H9 (cell line): Measurements from ENCODE around the gene KRTAP10-5. TPM values are rescaled to one million over a fixed set of nuclear protein-coding genes. Genes with fewer than 3 reads are reported as not detected.
A peak's percentile ranks its signal among the peaks of the same experiment; 100 is the strongest.

Experiments used
- DNase-seq: peaks from one replicate; pipeline ENCODE4 v3.0.0-alpha.2; 2017
- H2AFZ ChIP-seq: one replicate; pipeline ENCODE4 v1.6.1; 2013; ENCODE audit warnings: mild to moderate bottlenecking, low read length, control low read depth, moderate library complexity
- H2AK5ac ChIP-seq: 2 replicates; pipeline ENCODE4 v1.6.1; 2013; ENCODE audit warnings: low read length, control low read depth, mixed read lengths; ENCODE audit not compliant: insufficient read length
- H2BK120ac ChIP-seq: one replicate; pipeline ENCODE4 v1.6.1; 2013; ENCODE audit warnings: low read depth, mild to moderate bottlenecking, low read length, control low read depth, inconsistent platforms; ENCODE audit not compliant: poor library complexity, severe bottlenecking
- H2BK12ac ChIP-seq: 2 replicates; pipeline ENCODE4 v1.6.1; 2013; ENCODE audit warnings: low read length, control low read depth, mixed read lengths, low read depth; ENCODE audit not compliant: insufficient read length
- H2BK15ac ChIP-seq: 2 replicates; pipeline ENCODE4 v1.6.1; 2013; ENCODE audit warnings: low read depth, low read length, control low read depth
- H2BK20ac ChIP-seq: one replicate; pipeline ENCODE4 v1.6.1; 2013; ENCODE audit warnings: low read depth, mild to moderate bottlenecking, low read length, control low read depth, inconsistent platforms; ENCODE audit not compliant: poor library complexity, severe bottlenecking
- H2BK5ac ChIP-seq: 2 replicates; pipeline ENCODE4 v1.6.1; 2013; ENCODE audit warnings: low read length, control low read depth, mixed read lengths; ENCODE audit not compliant: insufficient read length
- H3K14ac ChIP-seq: 2 replicates; pipeline ENCODE4 v1.6.1; 2013; ENCODE audit warnings: low read length, control low read depth; ENCODE audit not compliant: insufficient read depth
- H3K18ac ChIP-seq: 2 replicates; pipeline ENCODE4 v1.6.1; 2013; ENCODE audit warnings: low read depth, mild to moderate bottlenecking, mixed read lengths, low read length, control low read depth; ENCODE audit not compliant: insufficient read length
- H3K23ac ChIP-seq: 2 replicates; pipeline ENCODE4 v1.6.1; 2013; ENCODE audit warnings: low read length, control low read depth, mixed read lengths, low read depth; ENCODE audit not compliant: insufficient read length
- H3K23me2 ChIP-seq: 2 replicates; pipeline ENCODE4 v1.6.1; 2013; ENCODE audit warnings: low read depth, mild to moderate bottlenecking, mixed read lengths, low read length, control low read depth; ENCODE audit not compliant: insufficient read length, poor library complexity, severe bottlenecking
- H3K27ac ChIP-seq: 2 replicates; pipeline ENCODE4 v1.5.1; 2013; ENCODE audit warnings: low read length, control low read depth, mixed read lengths, low read depth; ENCODE audit not compliant: insufficient read length
- H3K27me3 ChIP-seq: 2 replicates; pipeline ENCODE4 v1.6.1; 2013; ENCODE audit warnings: low read length, control low read depth, inconsistent platforms; ENCODE audit not compliant: insufficient read depth
- H3K4ac ChIP-seq: 2 replicates; pipeline ENCODE4 v1.6.1; 2013; ENCODE audit warnings: low read depth, mild to moderate bottlenecking, control low read depth, inconsistent platforms, low read length, moderate library complexity
- H3K4me1 ChIP-seq: 2 replicates; pipeline ENCODE4 v1.6.1; 2013; ENCODE audit warnings: low read length, control low read depth, inconsistent platforms; ENCODE audit not compliant: insufficient read depth
- H3K4me2 ChIP-seq: 2 replicates; pipeline ENCODE4 v1.6.1; 2013; ENCODE audit warnings: low read length, control low read depth, mixed read lengths; ENCODE audit not compliant: insufficient read length, insufficient read depth
- H3K56ac ChIP-seq: 2 replicates; pipeline ENCODE4 v1.6.1; 2013; ENCODE audit warnings: low read depth, mild to moderate bottlenecking, mixed read lengths, low read length, control low read depth; ENCODE audit not compliant: insufficient read length
- H3K79me1 ChIP-seq: 2 replicates; pipeline ENCODE4 v1.6.1; 2013; ENCODE audit warnings: low read depth, mild to moderate bottlenecking, moderate library complexity, low read length, control low read depth, inconsistent platforms; ENCODE audit not compliant: insufficient read depth, poor library complexity, severe bottlenecking
- H3K79me2 ChIP-seq: 2 replicates; pipeline ENCODE4 v1.6.1; 2013; ENCODE audit warnings: low read length, control low read depth, inconsistent platforms; ENCODE audit not compliant: insufficient read depth
- H3K9ac ChIP-seq: 2 replicates; pipeline ENCODE4 v1.6.1; 2013; ENCODE audit warnings: low read length, control low read depth, mixed read lengths; ENCODE audit not compliant: insufficient read length; ENCODE audit errors: extremely low read depth
- H3K9me3 ChIP-seq: one replicate; pipeline ENCODE4 v1.6.1; 2013; ENCODE audit warnings: low read depth, low read length, inconsistent platforms; ENCODE audit not compliant: control insufficient read depth
- H3T11ph ChIP-seq: one replicate; pipeline ENCODE4 v1.6.1; 2013; ENCODE audit warnings: mild to moderate bottlenecking, low read length, control low read depth, inconsistent platforms
- H4K20me1 ChIP-seq: one replicate; pipeline ENCODE4 v1.6.1; 2013; ENCODE audit not compliant: control insufficient read depth, insufficient read length, insufficient read depth
- H4K5ac ChIP-seq: 2 replicates; pipeline ENCODE4 v1.6.1; 2013; ENCODE audit warnings: low read depth, mild to moderate bottlenecking, mixed read lengths, low read length, control low read depth; ENCODE audit not compliant: insufficient read length
- H4K8ac ChIP-seq: replicated peaks from 2 replicates; pipeline ENCODE4 v1.6.1; 2013; ENCODE audit warnings: low read length, control low read depth, mixed read lengths, low read depth; ENCODE audit not compliant: insufficient read length
- H4K91ac ChIP-seq: 2 replicates; pipeline ENCODE4 v1.6.1; 2013; ENCODE audit warnings: low read depth, mild to moderate bottlenecking, moderate library complexity, mixed read lengths, low read length, control low read depth; ENCODE audit not compliant: insufficient read length
- H3K27ac Mint-ChIP-seq, 3 experiments: 2 replicates in 2 of 3; 3 replicates in 1 of 3; pipeline ENCODE4 v1.8.0; 2020 to 2021; ENCODE audit warnings: mixed read lengths in 3 of 3, mild to moderate bottlenecking in 1 of 3, moderate library complexity in 1 of 3
- H3K27me3 Mint-ChIP-seq: 2 replicates; pipeline ENCODE4 v1.8.0; 2021; ENCODE audit warnings: low read depth, mild to moderate bottlenecking, moderate library complexity, mixed read lengths
- H3K36me3 Mint-ChIP-seq, 3 experiments: 2 replicates in 2 of 3; 3 replicates in 1 of 3; pipeline ENCODE4 v1.8.0; 2020 to 2021; ENCODE audit warnings: low read depth in 3 of 3, mixed read lengths in 3 of 3; ENCODE audit not compliant: insufficient read depth in 1 of 3
- H3K4me1 Mint-ChIP-seq, 2 experiments: 2 replicates each; pipeline ENCODE4 v1.8.0; 2020; ENCODE audit warnings: mixed read lengths in 2 of 2
- H3K4me3 Mint-ChIP-seq, 2 experiments: 2 replicates in 1 of 2; 3 replicates in 1 of 2; pipeline ENCODE4 v1.8.0; 2020 to 2021; ENCODE audit warnings: mild to moderate bottlenecking in 2 of 2, mixed read lengths in 2 of 2, moderate library complexity in 1 of 2
- H3K9me3 Mint-ChIP-seq, 2 experiments: 2 replicates in 1 of 2; 3 replicates in 1 of 2; pipeline ENCODE4 v1.8.0; 2020; ENCODE audit warnings: mild to moderate bottlenecking in 2 of 2, mixed read lengths in 2 of 2, moderate library complexity in 1 of 2
- CTCF ChIP-seq: fragments of 200-600 bp; sonication (generic); conservative IDR thresholded peaks from 3 replicates; pipeline ENCODE4 v1.8.0; 2021; ENCODE audit warnings: antibody characterized with exemption, mild to moderate bottlenecking
- WGBS: extraction: QIAGEN DNeasy Blood & Tissue Kit; methylation state at CpG from one replicate; pipeline ENCODE4 v1.1.7; 2013; ENCODE audit warnings: missing lambda C conversion rate, low lambda C conversion rate, mixed read lengths; ENCODE audit not compliant: insufficient read length; ENCODE audit errors: extremely low coverage; 5-methylcytosine and 5-hydroxymethylcytosine counted together
- total RNA-seq: library from RNA; stranded (reverse); gene quantifications from 2 replicates; pipeline ENCODE4 v1.2.1, GENCODE V29; 2021

KRTAP10-5 gene
- total RNA-seq, 1 experiment from 2014 or later: not detected

DNA sequence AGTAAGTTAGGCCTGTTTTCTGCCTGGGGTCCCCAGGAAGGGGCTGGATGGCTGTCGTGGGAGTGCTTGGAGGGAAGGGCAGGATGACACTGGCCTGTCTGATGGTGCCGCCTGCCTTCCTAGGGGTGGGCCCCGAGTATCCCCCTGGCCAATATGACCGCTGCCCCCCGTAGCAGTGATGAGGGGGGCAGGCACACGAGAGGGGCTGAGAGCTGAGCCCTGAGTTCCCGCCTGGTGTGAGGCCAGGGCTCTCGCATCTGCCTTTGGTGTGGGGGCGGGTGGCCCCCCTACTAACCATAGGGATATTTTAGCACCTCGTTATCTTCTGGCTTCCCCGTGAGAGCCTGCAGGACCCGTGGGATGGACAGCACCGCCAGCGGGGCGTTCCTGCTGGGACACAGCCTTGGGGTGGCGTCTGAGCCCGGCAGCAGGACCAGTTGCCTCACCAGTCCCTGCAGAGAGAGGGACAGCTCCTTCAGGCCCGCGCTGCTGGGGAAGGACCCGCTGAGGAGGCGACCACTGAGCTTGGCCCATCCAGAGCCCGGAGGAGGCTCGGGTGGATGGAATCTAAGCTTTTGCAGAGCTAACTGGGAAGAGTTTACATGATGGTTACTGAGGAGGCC lies 50.8 kb downstream of the KRTAP10-5 start:
- no peak overlapping the region for H3K4me3 Mint-ChIP-seq
- DNase-seq: peak; percentile 26
- H2BK5ac ChIP-seq: no peak overlapping the region

More for the DNA sequence above, 50.8 kb downstream of the KRTAP10-5 start:
- Mint-ChIP-seq H3K36me3 (peaks cover 0 to 1% (median 0%) of the 10 kb centered on the region in 3 experiments; a peak in 1 of 7 replicates), H3K4me1 (peaks cover 2 to 8% of the 10 kb centered on the region in 2 experiments; a peak in 3 of 4 replicates), H3K27ac (no peak overlapping the region), H3K9me3 (peaks cover 0 to 1% of the 10 kb centered on the region in 2 experiments; a peak in 1 of 5 replicates), H3K27me3 (peaks cover 7% of the 10 kb centered on the region)
- no peaks in the 10 kb centered on the region for H3K23me2 ChIP-seq
- no peak overlapping the region for H4K91ac ChIP-seq
- no peak overlapping the region for H3K4me2 ChIP-seq
- no peak overlapping the region for H2AFZ ChIP-seq
- WGBS: no CpG with 5 or more reads among the region's 23 CpGs
- H2BK15ac ChIP-seq: no peak overlapping the region
- H3K9ac ChIP-seq: no peak overlapping the region
- H3K4ac ChIP-seq: no peak overlapping the region
- no peaks in the 10 kb centered on the region for H3K79me2 ChIP-seq
- no peaks in the 10 kb centered on the region for H3K27me3 ChIP-seq
- H3T11ph ChIP-seq: no peak overlapping the region
- H2BK20ac ChIP-seq: no peak overlapping the region
- no peaks in the 10 kb centered on the region; the same call in 1 of the 2 replicates for H3K4me1 ChIP-seq
- H3K18ac ChIP-seq: no peak overlapping the region
- no peak overlapping the region for H3K23ac ChIP-seq
- H2BK12ac ChIP-seq: no peak overlapping the region
- no peak overlapping the region; the same call in 1 of the 2 replicates for H3K14ac ChIP-seq
- no peak overlapping the region for H2BK120ac ChIP-seq
- H4K20me1 ChIP-seq: no peaks in the 10 kb centered on the region
- no peaks in the 10 kb centered on the region for H3K9me3 ChIP-seq
- H2AK5ac ChIP-seq: no peak overlapping the region
- no peak overlapping the region for H4K5ac ChIP-seq
- H3K56ac ChIP-seq: no peak overlapping the region
- no peak overlapping the region for H4K8ac ChIP-seq
- no peaks in the 10 kb centered on the region for H3K79me1 ChIP-seq
- no peak for TF ChIP-seq CTCF
- H3K27ac ChIP-seq: no peak overlapping the region

Other genes starting within 250 kb of the KRTAP10-5 start
- gene CFAP410, start 241.2 kb downstream of the KRTAP10-5 start, total RNA-seq: 16.9 and 17.0 TPM in 2 replicates
- gene TRPM2, start 227.0 kb downstream of the KRTAP10-5 start, total RNA-seq: 0.11 and 0.68 TPM in 2 replicates
- 2.6 and 3.1 TPM in 2 replicates for gene LRRC3, start 125.1 kb downstream of the KRTAP10-5 start, total RNA-seq
- gene KRTAP10-1, start 40.4 kb downstream of the KRTAP10-5 start, total RNA-seq: not detected in 2 replicates
- not detected in 2 replicates for gene KRTAP10-2, start 29.1 kb downstream of the KRTAP10-5 start, total RNA-seq
- gene KRTAP10-3, start 21.8 kb downstream of the KRTAP10-5 start, total RNA-seq: not detected in 2 replicates
- gene KRTAP10-4, start 6.9 kb downstream of the KRTAP10-5 start, total RNA-seq: not detected in 2 replicates
- not detected in 2 replicates for gene KRTAP10-6, start 11.9 kb upstream of the KRTAP10-5 start, total RNA-seq
- gene KRTAP10-7, start 20.0 kb upstream of the KRTAP10-5 start, total RNA-seq: not detected in 2 replicates
- gene KRTAP10-8, start 31.5 kb upstream of the KRTAP10-5 start, total RNA-seq: not detected in 2 replicates
- not detected in 2 replicates for gene KRTAP10-9, start 46.5 kb upstream of the KRTAP10-5 start, total RNA-seq
- not detected in 2 replicates for gene KRTAP10-10, start 56.8 kb upstream of the KRTAP10-5 start, total RNA-seq
- gene KRTAP10-11, start 65.8 kb upstream of the KRTAP10-5 start, total RNA-seq: not detected in 2 replicates
- not detected in 2 replicates for gene KRTAP12-4, start 74.1 kb upstream of the KRTAP10-5 start, total RNA-seq
- not detected in 2 replicates for gene KRTAP12-3, start 77.3 kb upstream of the KRTAP10-5 start, total RNA-seq
- not detected in 2 replicates for gene KRTAP12-2, start 86.3 kb upstream of the KRTAP10-5 start, total RNA-seq
- gene KRTAP12-1, start 101.6 kb upstream of the KRTAP10-5 start, total RNA-seq: not detected in 2 replicates
- gene KRTAP10-12, start 116.6 kb upstream of the KRTAP10-5 start, total RNA-seq: not detected in 2 replicates
- gene TSPEAR, start 131.0 kb upstream of the KRTAP10-5 start, total RNA-seq: 1.2 and 1.3 TPM in 2 replicates
- 106 and 121 TPM in 2 replicates for gene UBE2G2, start 221.2 kb upstream of the KRTAP10-5 start, total RNA-seq
- gene SUMO3, start 237.5 kb upstream of the KRTAP10-5 start, total RNA-seq: 82.9 and 85.7 TPM in 2 replicates